NT2/D1 (cell line): ENCODE data around the gene MAP7.

Experiments used
- DNase-seq: peaks from one replicate; pipeline ENCODE4 v3.0.0-alpha.2; 2011; ENCODE audit warnings: low read depth, low spot score
- H3K27me3 ChIP-seq: 2 replicates; pipeline ENCODE4 v1.6.0; 2011; ENCODE audit warnings: mild to moderate bottlenecking; ENCODE audit not compliant: insufficient read length, insufficient read depth
- H3K36me3 ChIP-seq: 2 replicates; pipeline ENCODE4 v1.6.1; 2011; ENCODE audit warnings: mild to moderate bottlenecking, low read length, mixed read lengths; ENCODE audit not compliant: insufficient read depth, insufficient read length
- H3K4me1 ChIP-seq: 2 replicates; pipeline ENCODE4 v1.5.1; 2011; ENCODE audit not compliant: insufficient read depth, insufficient read length
- H3K4me3 ChIP-seq: 2 replicates; pipeline ENCODE4 v1.5.1; 2011; ENCODE audit warnings: low read depth; ENCODE audit not compliant: insufficient read length
- H3K9ac ChIP-seq: 2 replicates; pipeline ENCODE4 v1.6.0; 2011; ENCODE audit warnings: low read depth; ENCODE audit not compliant: insufficient read length
- H3K9me3 ChIP-seq: 2 replicates; pipeline ENCODE4 v1.5.1; 2011; ENCODE audit warnings: mild to moderate bottlenecking, low read length; ENCODE audit not compliant: insufficient read depth
- SUZ12 ChIP-seq: IDR thresholded peaks from 2 replicates; pipeline ENCODE4 v1.6.1; 2011; ENCODE audit not compliant: insufficient read length, insufficient read depth; ENCODE audit errors: extremely low read depth
- YY1 ChIP-seq: IDR thresholded peaks from 2 replicates; pipeline ENCODE4 v1.6.1; 2011; ENCODE audit not compliant: insufficient read length, insufficient read depth
- ZNF274 ChIP-seq: IDR thresholded peaks from 2 replicates; pipeline ENCODE4 v1.6.1; 2011; ENCODE audit warnings: mild to moderate bottlenecking, low read depth, low read length

Gene MAP7

GRCh38 chr6:136571065-136571464 lies 20.8 kb upstream of the MAP7 start:
- TF ChIP-seq ZNF274 (no peak), YY1 (no peak), SUZ12 (no peak)
- H3K4me1 ChIP-seq = no peaks in the 10 kb centered on the region
- H3K9ac ChIP-seq = no peak overlapping the region
- no peaks in the 10 kb centered on the region for H3K36me3 ChIP-seq
- H3K9me3 ChIP-seq = peaks cover 22% of the 10 kb centered on the region
- H3K27me3 ChIP-seq = no peaks in the 10 kb centered on the region
- H3K4me3 ChIP-seq = no peak overlapping the region
- DNase-seq = no peak

GRCh38 chr6:136568129-136568528 lies 17.9 kb upstream of the MAP7 start:
- no peak overlapping the region for H3K4me3 ChIP-seq
- H3K27me3 ChIP-seq = no peaks in the 10 kb centered on the region
- no peak for DNase-seq
- H3K9ac ChIP-seq = no peak overlapping the region
- H3K9me3 ChIP-seq = peaks cover 22% of the 10 kb centered on the region
- H3K4me1 ChIP-seq = no peaks in the 10 kb centered on the region
- TF ChIP-seq YY1 (no peak), SUZ12 (no peak), ZNF274 (no peak)
- H3K36me3 ChIP-seq = no peaks in the 10 kb centered on the region

- Histone ChIP-seq H3K9ac (no peak overlapping the region), H3K4me3 (no peak overlapping the region), H3K9me3 (peaks cover 22% of the 10 kb centered on the region), H3K36me3 (no peaks in the 10 kb centered on the region), H3K27me3 (no peaks in the 10 kb centered on the region), H3K4me1 (no peaks in the 10 kb centered on the region)
- TF ChIP-seq ZNF274 = no peak
- no peak for TF ChIP-seq YY1
- TF ChIP-seq SUZ12 = no peak
- no peak for DNase-seq
Measured at GRCh38 chr6:136567688-136568087, 17.5 kb upstream of the MAP7 start.

GRCh38 chr6:136566851-136567250 lies 16.6 kb upstream of the MAP7 start:
- TF ChIP-seq ZNF274 (no peak), SUZ12 (no peak), YY1 (no peak)
- no peak for DNase-seq
- no peak overlapping the region for H3K4me3 ChIP-seq
- H3K9ac ChIP-seq = no peak overlapping the region
- H3K27me3 ChIP-seq = no peaks in the 10 kb centered on the region
- H3K9me3 ChIP-seq = peaks cover 21% of the 10 kb centered on the region
- no peaks in the 10 kb centered on the region for H3K4me1 ChIP-seq
- no peaks in the 10 kb centered on the region for H3K36me3 ChIP-seq

DNA sequence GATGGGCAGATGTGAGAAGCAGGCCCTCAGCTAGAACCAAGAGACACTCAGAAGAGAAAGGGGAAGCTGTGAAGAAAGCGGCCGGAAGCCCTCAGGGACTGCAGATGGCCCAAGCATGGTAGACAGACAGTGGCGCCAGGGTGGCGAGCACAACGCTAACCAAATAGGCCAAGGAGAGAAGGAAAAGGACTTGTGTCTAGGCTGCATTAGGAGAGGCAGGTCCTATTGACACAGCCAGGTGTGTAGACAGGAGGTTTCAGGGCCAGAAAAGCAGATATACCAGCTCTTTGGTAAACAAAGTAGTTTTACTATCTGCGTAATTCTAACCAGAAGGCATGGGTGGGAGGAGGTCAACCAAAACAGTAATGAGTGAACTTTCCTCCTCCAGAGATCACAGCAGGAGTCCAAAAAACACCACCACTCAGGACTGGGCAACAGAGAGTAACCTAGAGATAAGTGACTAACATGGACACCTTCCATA lies 15.8 kb upstream of the MAP7 start:
- Histone ChIP-seq H3K9me3 (peaks cover 13% of the 10 kb centered on the region), H3K4me1 (no peaks in the 10 kb centered on the region), H3K9ac (no peak overlapping the region), H3K36me3 (no peaks in the 10 kb centered on the region), H3K27me3 (no peaks in the 10 kb centered on the region), H3K4me3 (no peak overlapping the region)
- TF ChIP-seq ZNF274 (no peak), SUZ12 (no peak), YY1 (no peak)
- DNase-seq = no peak

GRCh38 chr6:136564180-136564579 lies 14.0 kb upstream of the MAP7 start:
- no peaks in the 10 kb centered on the region for H3K36me3 ChIP-seq
- no peaks in the 10 kb centered on the region for H3K9me3 ChIP-seq
- H3K9ac ChIP-seq = no peak overlapping the region
- no peaks in the 10 kb centered on the region for H3K4me1 ChIP-seq
- no peak for DNase-seq
- no peaks in the 10 kb centered on the region for H3K27me3 ChIP-seq
- TF ChIP-seq ZNF274 (no peak), SUZ12 (no peak), YY1 (no peak)
- no peak overlapping the region for H3K4me3 ChIP-seq

DNA sequence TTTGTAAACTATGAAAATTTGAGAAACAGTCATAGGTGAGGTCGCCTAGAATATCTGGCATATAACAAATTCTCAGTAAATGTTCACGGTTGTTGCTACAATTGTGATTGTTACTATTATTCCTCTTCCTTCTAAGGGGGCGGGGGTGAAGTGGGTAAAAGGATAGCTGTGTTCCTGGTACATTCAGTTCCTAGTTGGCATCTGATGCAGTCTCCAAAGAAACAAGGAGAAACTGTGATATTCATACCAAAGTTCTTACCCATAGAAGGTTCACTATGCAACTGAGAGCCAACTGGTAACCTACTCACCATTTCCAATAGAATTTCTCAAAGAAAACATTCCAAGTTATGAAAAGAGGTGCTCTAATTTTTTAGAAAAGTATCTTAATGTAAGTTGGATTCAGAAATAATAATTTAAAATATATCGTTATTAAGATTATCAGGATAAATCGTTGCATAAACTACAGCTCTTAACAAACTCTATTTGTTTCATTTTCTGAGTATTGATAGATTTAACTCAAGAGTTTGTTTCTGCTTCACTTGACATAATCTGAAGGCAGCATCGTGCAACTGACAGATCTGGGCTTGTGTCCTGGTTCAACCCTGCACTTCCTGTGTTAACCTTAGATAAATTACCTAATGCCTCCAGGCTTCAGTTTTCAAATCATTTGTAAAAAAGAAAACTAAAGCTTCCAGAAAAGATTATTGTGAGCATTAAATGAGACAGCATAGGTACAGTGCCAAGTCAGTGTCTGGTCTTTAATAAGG lies 13.3 kb upstream of the MAP7 start:
- DNase-seq = no peak
- Histone ChIP-seq H3K4me3 (no peak overlapping the region), H3K9ac (no peak overlapping the region), H3K27me3 (no peaks in the 10 kb centered on the region), H3K9me3 (no peaks in the 10 kb centered on the region), H3K4me1 (no peaks in the 10 kb centered on the region), H3K36me3 (no peaks in the 10 kb centered on the region)
- TF ChIP-seq ZNF274 = no peak
- TF ChIP-seq SUZ12 = no peak
- TF ChIP-seq YY1 = no peak
